ENCODE data around the gene ACLY. TPM values are rescaled to one million over a fixed set of nuclear protein-coding genes. Genes with fewer than 3 reads are reported as not detected.

ACLY gene
- total and polyA plus RNA-seq, 2 of the 13 experiments (the other 11 are each of a cell fraction or from before 2014, with no cell fraction given): 111 to 218 TPM

GRCh38 chr17:41907633-41908539, 10.9 kb downstream of the ACLY start (continued):
- TF ChIP-seq ATF2 (CRISPR knock-in tag; IDR thresholded peaks at IDR 0.05): peak; percentile 69; the same call in 1 of the 2 replicates
- peak; percentile 56 for TF ChIP-seq RERE (CRISPR knock-in tag; IDR thresholded peaks at IDR 0.05; ENCODE audit: low read depth)
- no peak for TF ChIP-seq SCMH1 (CRISPR knock-in tag; IDR thresholded peaks at IDR 0.05; ENCODE audit: borderline replicate concordance)
- peak; percentile 18; the same call in 1 of the 2 replicates for TF ChIP-seq CREM (IDR thresholded peaks at IDR 0.05)
- TF ChIP-seq CREM (CRISPR knock-in tag; IDR thresholded peaks at IDR 0.05): no peak
- TF ChIP-seq EP300 (IDR thresholded peaks at IDR 0.05; ENCODE audit: low read depth in 2 of 2, low read length in 2 of 2): peak in 1 of 2 experiments; percentile 58; a peak in 1 of 4 replicates
- TF ChIP-seq EP300 (CRISPR knock-in tag; IDR thresholded peaks at IDR 0.05; ENCODE audit: borderline replicate concordance): peak; percentile 19; the same call in 1 of the 2 replicates
- no peak for TF ChIP-seq ZNF75D (CRISPR knock-in tag; IDR thresholded peaks at IDR 0.05; ENCODE audit: borderline replicate concordance)
- no peak for TF ChIP-seq ZSCAN22 (CRISPR knock-in tag; IDR thresholded peaks at IDR 0.05)
- no peak for TF ChIP-seq ATRX (CRISPR knock-in tag; IDR thresholded peaks at IDR 0.05; ENCODE audit: borderline replicate concordance)
- TF ChIP-seq PTBP1 (IDR thresholded peaks at IDR 0.05; ENCODE audit: low read depth, low read length, poor library complexity, severe bottlenecking): no peak
- TF ChIP-seq HNRNPLL (IDR thresholded peaks at IDR 0.05; ENCODE audit: low read depth, low read length, poor library complexity, severe bottlenecking): no peak
- peak; percentile 49 for TF ChIP-seq POLR2G (IDR thresholded peaks at IDR 0.05; ENCODE audit: low read depth, low read length)
- peak; percentile 79; the same call in 1 of the 2 replicates for TF ChIP-seq TSC22D2 (CRISPR knock-in tag; IDR thresholded peaks at IDR 0.05; ENCODE audit: borderline replicate concordance)
- 0 out of 2 replicates have a peak, but pooled peaks have one; percentile 49 for TF ChIP-seq HINFP (CRISPR knock-in tag; IDR thresholded peaks at IDR 0.05; ENCODE audit: low read depth)
- TF ChIP-seq ATF4 (CRISPR knock-in tag; IDR thresholded peaks at IDR 0.05): no peak
- TF ChIP-seq ZNF639 (CRISPR knock-in tag; conservative IDR thresholded peaks at IDR 0.05): no peak

Measured in HepG2 (cell line).